ENCODE results near the gene COMMD4.
"Not testable (repeated sequence)": the region's sequence is repeated elsewhere in the genome, so short reads cannot be mapped to it uniquely, and the experiment has no call there.

Gene COMMD4

GRCh38 chr15:75380773-75381172, 44.9 kb downstream of the COMMD4 start:
- DNase-seq (ENCODE audit: low read depth): no peak

GRCh38 chr15:75383986-75384385, 48.1 kb downstream of the COMMD4 start:
- DNase-seq (ENCODE audit: low read depth): not testable (repeated sequence)
